T-cell (primary cell): ENCODE results near the gene KAT14. TPM values are rescaled to one million over a fixed set of nuclear protein-coding genes. Genes with fewer than 3 reads are reported as not detected.
"Not testable (repeated sequence)": the region's sequence is repeated elsewhere in the genome, so short reads cannot be mapped to it uniquely, and the experiment has no call there.

Experiments
- ATAC-seq, 4 experiments: fragments of 200-7000 bp in 3 of 4; fragments of 150-1000 bp in 1 of 4; cut with Tn5 transposase; replicated peaks in 1 of 4; 1 replicate in 3 of 4; 2 replicates in 1 of 4; pipeline ENCODE4 v1.10.0; 2021; ENCODE audit warnings: moderate library complexity in 3 of 4, mild to moderate bottlenecking in 2 of 4, moderate number of reproducible peaks in 1 of 4
- CTCF ChIA-PET, 2 donors: fragments of 300-600 bp; sonication (Branson Sonifier 250); formaldehyde crosslinking; loops; one replicate each; lab custom pipeline; 2022; ENCODE audit warnings: antibody characterized with exemption in 2 of 2; lab: Charles Lee
- POLR2A ChIA-PET, 2 donors: fragments of 300-600 bp; sonication (Branson Sonifier 250); formaldehyde crosslinking; loops; one replicate each; lab custom pipeline; 2022; ENCODE audit warnings: antibody characterized with exemption in 2 of 2; lab: Charles Lee
- DNase-seq, 35 experiments: peaks; one replicate each; pipeline versions ENCODE4 v3.0.0 to v3.0.0-alpha.2; 2013 to 2023
- H3K27ac ChIP-seq: one replicate; pipeline ENCODE4 v1.5.1; 2013; ENCODE audit warnings: low read length
- H3K27me3 ChIP-seq, 2 experiments: replicated peaks in 1 of 2; 1 replicate in 1 of 2; 2 replicates in 1 of 2; pipeline versions ENCODE4 v1.6.1 to v1.7.0; 2013; ENCODE audit warnings: low read length in 1 of 2, mixed read lengths in 1 of 2; ENCODE audit not compliant: control insufficient read depth in 2 of 2, insufficient read depth in 2 of 2; ENCODE audit errors: extremely low read depth in 1 of 2
- H3K36me3 ChIP-seq, 2 donors: 1 replicate in 1 of 2; 2 replicates in 1 of 2; pipeline versions ENCODE4 v1.6.1 to v1.7.0; 2013; ENCODE audit warnings: low read length in 1 of 2; ENCODE audit not compliant: control insufficient read depth in 2 of 2, insufficient read depth in 1 of 2; ENCODE audit errors: extremely low read depth in 1 of 2
- H3K4me1 ChIP-seq, 2 experiments: 1 replicate in 1 of 2; 2 replicates in 1 of 2; pipeline versions ENCODE4 v1.6.1 to v1.7.0; 2013; ENCODE audit warnings: low read length in 2 of 2, mixed read lengths in 1 of 2; ENCODE audit not compliant: insufficient read depth in 2 of 2, control insufficient read depth in 1 of 2; ENCODE audit errors: extremely low read depth in 1 of 2
- H3K4me3 ChIP-seq, 2 donors: 1 replicate in 1 of 2; 2 replicates in 1 of 2; pipeline versions ENCODE4 v1.5.1 to v1.7.0; 2013; ENCODE audit warnings: mild to moderate bottlenecking in 2 of 2, low read length in 1 of 2, moderate library complexity in 1 of 2; ENCODE audit not compliant: control insufficient read depth in 1 of 2; ENCODE audit errors: extremely low read depth in 1 of 2
- H3K9me3 ChIP-seq: 2 replicates; pipeline ENCODE4 v1.7.0; 2013
- H3K27ac Mint-ChIP-seq, 2 donors: one replicate each; pipeline ENCODE4 v1.8.0; 2020 to 2021; ENCODE audit warnings: mild to moderate bottlenecking in 2 of 2, mixed read lengths in 2 of 2
- H3K27me3 Mint-ChIP-seq, 2 donors: one replicate each; pipeline ENCODE4 v1.8.0; 2021 to 2022; ENCODE audit warnings: mixed read lengths in 2 of 2
- H3K36me3 Mint-ChIP-seq: one replicate; pipeline ENCODE4 v1.8.0; 2021; ENCODE audit warnings: mixed read lengths
- H3K4me1 Mint-ChIP-seq, 3 donors: one replicate each; pipeline ENCODE4 v1.8.0; 2020 to 2022; ENCODE audit warnings: mixed read lengths in 3 of 3, mild to moderate bottlenecking in 1 of 3
- H3K4me3 Mint-ChIP-seq, 3 donors: one replicate each; pipeline ENCODE4 v1.8.0; 2020 to 2022; ENCODE audit warnings: mild to moderate bottlenecking in 3 of 3, mixed read lengths in 3 of 3, moderate library complexity in 3 of 3
- H3K9me3 Mint-ChIP-seq, 3 donors: one replicate each; pipeline ENCODE4 v1.8.0; 2020 to 2022; ENCODE audit warnings: mixed read lengths in 3 of 3
- WGBS: methylation state at CpG from one replicate; pipeline ENCODE4 v1.1.5; 2013; ENCODE audit warnings: missing lambda C conversion rate; ENCODE audit not compliant: insufficient coverage; 5-methylcytosine and 5-hydroxymethylcytosine counted together
- total RNA-seq, 35 experiments: library from RNA in 6 of 35; stranded (reverse) in 6 of 35; fragments of 120-200 nt in 1 of 35; gene quantifications; one replicate each; pipeline versions ENCODE4 v1.2.1 to v1.2.4 and lab custom pipeline; 2013 to 2026

KAT14 gene
- total RNA-seq, 5 donors from 2014 or later (not counting 1 experiment from before 2014, with no cell fraction given) = 11.3 to 22.2 (median 20.5) TPM

DNA sequence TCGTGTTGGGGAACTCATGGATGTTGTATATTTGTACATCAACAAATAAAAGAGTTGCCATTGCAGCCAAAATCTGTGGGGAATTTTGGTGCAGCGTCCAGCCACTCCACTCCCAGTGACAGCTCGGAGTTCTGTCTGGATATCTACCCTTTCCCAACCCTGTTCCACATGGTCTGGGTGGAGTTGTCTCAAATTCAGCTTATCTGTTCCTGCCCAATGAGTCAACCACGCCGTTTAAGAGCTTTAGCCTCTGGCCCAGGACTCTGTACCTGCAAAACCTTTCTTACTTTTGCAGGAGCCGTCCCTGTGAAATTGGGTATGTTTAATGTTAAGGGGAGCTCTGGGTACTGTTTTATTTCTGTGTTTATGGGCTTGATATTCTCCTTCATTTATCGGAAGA, 46.0 kb upstream of the KAT14 start:
- ChIA-PET POLR2A (no interaction called here), CTCF (no interaction called here)
- H3K4me3 Mint-ChIP-seq = no peak overlapping the region
- Histone ChIP-seq H3K27me3 (peaks cover 0 to 12% of the 10 kb centered on the region in 2 experiments), H3K36me3 (no peaks in the 10 kb centered on the region), H3K4me1 (no peaks in the 10 kb centered on the region), H3K9me3 (no peaks in the 10 kb centered on the region), H3K4me3 (no peak overlapping the region), H3K27ac (no peak overlapping the region)
- H3K27me3 Mint-ChIP-seq = peaks cover 9 to 16% of the 10 kb centered on the region in 2 donors
- DNase-seq = no peak
- H3K27ac Mint-ChIP-seq = no peak overlapping the region
- H3K36me3 Mint-ChIP-seq = no peaks in the 10 kb centered on the region
- no peaks in the 10 kb centered on the region for H3K9me3 Mint-ChIP-seq
- no peaks in the 10 kb centered on the region for H3K4me1 Mint-ChIP-seq
- ATAC-seq = no peak
- 92% methylated on average over 2 of the region's 7 CpGs for WGBS

DNA sequence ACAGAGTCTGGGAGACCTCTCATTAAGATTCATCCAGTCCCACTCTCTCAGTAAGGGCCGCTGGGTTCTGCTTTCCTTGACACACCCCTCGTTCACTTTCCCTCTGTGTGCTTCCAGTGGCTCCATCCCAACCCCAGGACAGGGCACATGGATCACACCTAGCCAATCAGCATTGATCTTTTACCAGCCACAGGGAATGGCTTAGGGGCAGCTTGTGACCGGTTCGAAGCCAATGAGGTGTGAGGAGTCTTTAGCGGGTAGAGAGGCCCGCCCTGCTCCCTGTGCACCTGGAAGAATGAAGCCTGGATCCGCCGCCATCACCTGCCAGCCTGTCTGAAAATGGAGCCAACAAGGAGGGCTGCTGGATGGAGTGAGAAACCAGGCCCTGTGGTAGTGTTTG, 44.8 kb upstream of the KAT14 start:
- Mint-ChIP-seq H3K36me3 (no peaks in the 10 kb centered on the region), H3K27ac (no peak overlapping the region), H3K4me3 (no peak overlapping the region), H3K4me1 (no peaks in the 10 kb centered on the region), H3K27me3 (peaks cover 9 to 19% of the 10 kb centered on the region in 2 donors), H3K9me3 (no peaks in the 10 kb centered on the region)
- ChIA-PET CTCF (no interaction called here), POLR2A (no interaction called here)
- no peaks in the 10 kb centered on the region for H3K36me3 ChIP-seq
- 81% methylated on average over 8 of the region's 8 CpGs for WGBS
- DNase-seq = no peak
- H3K4me3 ChIP-seq = no peak overlapping the region
- H3K4me1 ChIP-seq = no peaks in the 10 kb centered on the region
- ATAC-seq = no peak
- no peaks in the 10 kb centered on the region for H3K9me3 ChIP-seq
- H3K27ac ChIP-seq = no peak overlapping the region
- peaks cover 0 to 12% of the 10 kb centered on the region in 2 experiments for H3K27me3 ChIP-seq

DNA sequence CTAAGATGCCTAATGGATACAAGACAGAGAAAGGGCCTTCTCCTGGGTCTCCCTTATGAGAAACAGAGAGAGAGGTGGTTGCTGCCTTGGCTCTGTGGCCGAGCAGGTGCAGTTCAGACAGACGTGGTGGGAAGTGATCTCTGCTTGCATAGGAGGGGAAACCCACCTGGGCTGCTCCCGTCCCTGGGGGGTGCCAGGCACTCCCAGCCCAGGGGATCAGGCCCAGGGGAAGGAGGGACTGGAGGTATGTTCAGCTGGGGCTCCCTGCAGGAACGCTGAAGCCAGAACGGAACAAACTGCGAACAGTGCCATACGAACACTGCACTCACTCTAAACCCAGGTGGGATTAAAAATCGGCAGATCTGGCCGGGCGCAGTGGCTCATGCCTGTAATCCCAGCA, 44.3 kb upstream of the KAT14 start:
- Mint-ChIP-seq H3K27me3 (peaks cover 9 to 18% of the 10 kb centered on the region in 2 donors), H3K4me1 (no peaks in the 10 kb centered on the region), H3K36me3 (no peaks in the 10 kb centered on the region), H3K9me3 (no peaks in the 10 kb centered on the region), H3K27ac (no peak overlapping the region), H3K4me3 (no peak overlapping the region)
- ChIA-PET CTCF (no interaction called here), POLR2A (no interaction called here)
- 42% methylated on average over 3 of the region's 10 CpGs for WGBS
- ATAC-seq = no peak
- Histone ChIP-seq H3K9me3 (no peaks in the 10 kb centered on the region), H3K27ac (no peak overlapping the region), H3K27me3 (peaks cover 0 to 12% of the 10 kb centered on the region in 2 experiments), H3K36me3 (no peaks in the 10 kb centered on the region), H3K4me1 (no peaks in the 10 kb centered on the region), H3K4me3 (no peak overlapping the region)
- DNase-seq = no peak

DNA sequence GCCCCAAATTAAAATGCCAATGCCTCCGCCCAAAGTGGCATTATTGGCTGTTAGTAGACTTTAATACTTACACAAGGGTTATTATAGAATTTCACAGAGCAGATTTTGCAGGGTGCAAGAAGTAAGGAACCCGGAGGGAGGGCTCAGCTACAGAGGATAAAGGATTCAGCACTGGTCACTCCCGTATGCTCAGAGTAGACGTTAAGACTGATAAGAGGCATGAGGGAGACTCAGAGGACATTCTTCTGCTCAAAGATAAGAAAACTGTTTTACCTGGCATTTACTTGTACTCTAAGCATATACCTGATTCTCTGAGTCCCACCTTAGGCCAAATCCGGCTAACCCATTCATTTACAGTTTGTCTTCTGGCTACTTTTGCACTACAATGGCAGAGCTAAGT, 43.5 kb upstream of the KAT14 start:
- Histone ChIP-seq H3K9me3 (no peaks in the 10 kb centered on the region), H3K4me3 (no peak overlapping the region), H3K4me1 (no peaks in the 10 kb centered on the region), H3K27ac (no peak overlapping the region), H3K36me3 (no peaks in the 10 kb centered on the region), H3K27me3 (peaks cover 0 to 12% of the 10 kb centered on the region in 2 experiments)
- peaks cover 9 to 11% of the 10 kb centered on the region in 2 donors for H3K27me3 Mint-ChIP-seq
- no peaks in the 10 kb centered on the region for H3K4me1 Mint-ChIP-seq
- H3K36me3 Mint-ChIP-seq = no peaks in the 10 kb centered on the region
- ChIA-PET CTCF (no interaction called here), POLR2A (no interaction called here)
- no peak overlapping the region for H3K4me3 Mint-ChIP-seq
- 78% methylated on average over 1 of the region's 5 CpGs for WGBS
- no peaks in the 10 kb centered on the region for H3K9me3 Mint-ChIP-seq
- ATAC-seq (no peak), DNase-seq (no peak)
- H3K27ac Mint-ChIP-seq = no peak overlapping the region

DNA sequence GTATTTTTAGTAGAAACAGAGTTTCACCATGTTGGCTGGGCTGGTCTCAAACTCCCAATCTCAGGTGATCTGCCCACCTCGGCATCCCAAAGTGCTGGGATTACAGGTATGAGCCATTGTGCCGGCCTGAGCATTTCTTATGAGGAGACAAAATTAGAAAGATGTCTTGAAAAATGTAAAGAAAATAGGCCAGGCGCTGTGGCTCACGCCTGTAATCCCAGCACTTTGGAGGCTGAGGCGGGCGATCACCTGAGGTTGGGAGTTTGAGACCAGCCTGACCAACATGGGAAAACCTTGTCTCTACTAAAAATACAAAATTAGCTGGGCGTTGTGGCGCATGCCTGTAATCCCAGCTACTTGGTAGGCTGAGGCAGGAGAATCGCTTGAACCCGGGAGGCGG, 37.1 kb upstream of the KAT14 start:
- ATAC-seq, H3K9me3 ChIP-seq, H3K4me3 ChIP-seq, H3K27me3 ChIP-seq, CTCF ChIA-PET, H3K4me1 ChIP-seq, H3K27ac Mint-ChIP-seq, H3K36me3 ChIP-seq, H3K4me1 Mint-ChIP-seq, H3K4me3 Mint-ChIP-seq, POLR2A ChIA-PET, H3K36me3 Mint-ChIP-seq, H3K9me3 Mint-ChIP-seq, H3K27ac ChIP-seq, DNase-seq: not testable (repeated sequence)
- WGBS = 100% methylated on average over 2 of the region's 11 CpGs
- peaks cover 10 to 21% of the 10 kb centered on the region in 2 donors for H3K27me3 Mint-ChIP-seq

DNA sequence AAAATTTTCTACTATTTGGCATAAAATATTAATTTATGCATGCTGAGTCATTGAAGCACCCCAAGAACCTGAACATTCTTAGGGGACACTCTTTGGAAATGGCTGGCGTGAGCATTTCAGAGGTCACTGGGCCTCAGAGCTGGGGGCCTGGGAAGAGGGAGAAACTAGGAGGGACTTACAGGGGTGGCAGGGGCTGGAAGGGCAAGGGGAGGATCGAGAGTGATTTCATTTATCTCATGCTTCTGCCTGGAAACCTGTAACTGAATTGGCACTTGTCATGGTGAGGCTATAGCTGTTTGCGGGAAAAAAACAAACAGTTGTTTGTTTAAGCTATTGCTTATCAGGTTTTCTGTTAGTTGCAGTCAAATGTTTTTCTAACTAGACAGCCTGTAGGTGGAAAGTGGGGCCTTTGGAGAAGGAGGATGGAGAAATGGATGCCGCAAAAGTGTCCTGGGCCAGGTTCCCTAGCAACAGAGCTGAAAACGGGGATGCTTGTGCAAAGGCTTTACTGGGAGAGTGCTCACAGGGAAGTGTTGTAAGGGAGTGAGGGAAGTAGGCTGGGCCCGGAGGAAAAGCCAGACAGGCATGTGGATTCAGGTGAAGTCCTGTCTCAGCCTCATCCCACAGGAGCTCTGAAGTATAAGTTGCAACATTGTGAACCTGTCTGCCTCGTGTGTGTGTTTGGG, 36.4 kb upstream of the KAT14 start:
- peaks cover 0 to 9% of the 10 kb centered on the region in 2 experiments for H3K27me3 ChIP-seq
- Mint-ChIP-seq H3K27me3 (peaks cover 10 to 26% of the 10 kb centered on the region in 2 donors), H3K4me3 (no peak overlapping the region), H3K27ac (no peak overlapping the region), H3K36me3 (no peaks in the 10 kb centered on the region), H3K9me3 (no peaks in the 10 kb centered on the region), H3K4me1 (no peaks in the 10 kb centered on the region)
- no peaks in the 10 kb centered on the region for H3K36me3 ChIP-seq
- POLR2A ChIA-PET = no interaction called here
- ATAC-seq = no peak
- CTCF ChIA-PET = no interaction called here
- H3K9me3 ChIP-seq = no peaks in the 10 kb centered on the region
- no peak overlapping the region for H3K27ac ChIP-seq
- H3K4me3 ChIP-seq = no peak overlapping the region
- DNase-seq = no peak
- 78% methylated on average over 7 of the region's 7 CpGs for WGBS
- no peaks in the 10 kb centered on the region for H3K4me1 ChIP-seq
